ENCODE data around the gene AK3.

DNA sequence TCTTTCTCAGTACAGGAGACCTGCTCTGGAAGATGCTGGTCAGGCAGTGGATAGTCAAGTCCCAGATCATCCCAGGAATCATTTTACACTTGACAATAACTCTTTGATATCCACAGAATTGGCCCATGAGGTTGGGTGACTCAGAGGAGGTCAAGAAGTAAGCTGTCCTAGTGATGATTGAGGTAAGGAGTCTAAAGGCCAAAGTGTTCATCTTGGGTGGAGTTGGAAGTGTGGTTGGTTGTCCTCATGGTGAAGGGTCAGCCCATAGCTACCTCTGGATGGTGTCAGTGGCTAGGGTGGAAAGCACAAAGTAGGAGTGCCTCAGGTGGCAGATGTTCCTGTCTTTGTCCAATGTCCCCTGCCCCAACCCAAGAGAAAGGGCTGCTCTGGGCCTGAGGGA lies 27.7 kb upstream of the AK3 start:
- TF ChIP-seq, protein P1, sequence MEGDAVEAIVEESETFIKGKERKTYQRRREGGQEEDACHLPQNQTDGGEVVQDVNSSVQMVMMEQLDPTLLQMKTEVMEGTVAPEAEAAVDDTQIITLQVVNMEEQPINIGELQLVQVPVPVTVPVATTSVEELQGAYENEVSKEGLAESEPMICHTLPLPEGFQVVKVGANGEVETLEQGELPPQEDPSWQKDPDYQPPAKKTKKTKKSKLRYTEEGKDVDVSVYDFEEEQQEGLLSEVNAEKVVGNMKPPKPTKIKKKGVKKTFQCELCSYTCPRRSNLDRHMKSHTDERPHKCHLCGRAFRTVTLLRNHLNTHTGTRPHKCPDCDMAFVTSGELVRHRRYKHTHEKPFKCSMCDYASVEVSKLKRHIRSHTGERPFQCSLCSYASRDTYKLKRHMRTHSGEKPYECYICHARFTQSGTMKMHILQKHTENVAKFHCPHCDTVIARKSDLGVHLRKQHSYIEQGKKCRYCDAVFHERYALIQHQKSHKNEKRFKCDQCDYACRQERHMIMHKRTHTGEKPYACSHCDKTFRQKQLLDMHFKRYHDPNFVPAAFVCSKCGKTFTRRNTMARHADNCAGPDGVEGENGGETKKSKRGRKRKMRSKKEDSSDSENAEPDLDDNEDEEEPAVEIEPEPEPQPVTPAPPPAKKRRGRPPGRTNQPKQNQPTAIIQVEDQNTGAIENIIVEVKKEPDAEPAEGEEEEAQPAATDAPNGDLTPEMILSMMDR (optimal IDR thresholded peaks at IDR 0.05 in 1 of 3, IDR thresholded peaks at IDR 0.05 in 1 of 3, conservative IDR thresholded peaks at IDR 0.05 in 1 of 3; ENCODE audit: extremely low read depth in 1 of 3, insufficient read depth in 2 of 3, low read length in 3 of 3), result no peak
- no peak for TF ChIP-seq EZH2 (IDR thresholded peaks at IDR 0.05; ENCODE audit: low read length)
